ENCODE results near the gene ITIH5.

The ITIH5 gene

GRCh38 chr10:7626283-7626682 is 40.5 kb downstream of the ITIH5 start:
- DNase-seq = no peak

GRCh38 chr10:7625836-7626235 is 40.9 kb downstream of the ITIH5 start:
- no peak for DNase-seq

DNA sequence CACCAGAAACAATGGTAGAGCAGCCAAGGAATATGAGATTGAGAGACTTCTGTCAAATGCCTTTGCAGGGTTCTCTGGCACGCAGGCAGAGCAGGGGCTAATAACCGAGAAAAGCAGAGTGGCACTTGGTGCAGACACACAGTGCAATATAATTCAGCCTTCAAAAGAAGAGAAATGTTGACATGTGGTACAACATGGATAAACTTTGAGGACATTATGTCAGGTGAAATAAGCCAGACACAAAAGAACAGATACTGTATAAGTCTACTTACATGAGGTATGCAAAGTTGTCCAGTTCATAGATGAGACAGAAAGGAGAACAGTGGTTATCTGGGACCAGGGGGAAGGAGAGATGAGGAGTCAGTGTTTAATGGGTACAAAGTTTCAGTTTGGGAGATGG is 41.8 kb downstream of the ITIH5 start:
- no peak for DNase-seq

- DNase-seq = peak; percentile 29
Observed at GRCh38 chr10:7622969-7623368, 43.8 kb downstream of the ITIH5 start.

- no peak for DNase-seq
Observed at GRCh38 chr10:7618461-7618860, 48.3 kb downstream of the ITIH5 start.

DNA sequence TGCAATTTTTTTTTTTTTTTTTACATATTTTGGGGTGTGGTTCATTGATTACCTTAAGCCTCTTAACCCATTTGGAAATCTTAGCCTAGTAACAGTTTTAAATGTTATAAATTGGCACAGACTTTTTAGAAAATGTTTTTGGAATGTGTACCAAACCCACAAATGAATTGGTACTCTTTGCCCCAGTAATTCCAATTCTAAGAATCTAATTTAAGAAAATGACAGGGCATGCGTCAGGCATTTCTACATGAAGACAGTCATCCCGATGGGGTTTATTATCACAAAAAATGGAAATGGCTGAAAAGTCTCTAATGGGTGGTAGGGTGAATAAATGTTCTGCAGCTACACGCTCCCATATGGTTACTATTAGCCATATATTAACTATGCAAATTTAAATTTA is 54.9 kb downstream of the ITIH5 start:
- peak; percentile 71 for DNase-seq

GRCh38 chr10:7610651-7611389 is 55.9 kb downstream of the ITIH5 start:
- DNase-seq = peak; percentile 98

DNA sequence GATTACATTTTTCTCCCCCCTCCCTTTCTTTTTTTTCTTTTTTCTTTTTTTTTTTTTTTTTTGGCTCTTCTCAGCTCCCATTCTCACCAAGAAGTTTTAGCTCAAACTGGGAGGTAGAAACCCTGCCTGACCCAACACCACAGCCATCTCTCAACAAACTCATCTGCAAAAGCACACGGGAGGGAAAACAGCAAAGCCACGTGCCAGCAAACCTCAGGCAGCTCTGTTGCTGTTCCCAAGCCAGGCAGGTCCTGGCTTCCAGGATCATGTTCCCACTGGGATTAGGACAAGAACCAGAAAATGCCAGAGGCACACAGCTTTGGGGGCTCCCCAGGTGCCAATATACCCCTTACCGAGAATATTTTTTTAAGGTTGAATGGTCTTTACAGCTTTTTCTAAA is 56.7 kb downstream of the ITIH5 start:
- peak; percentile 76 for DNase-seq

- no peak for DNase-seq
Observed at GRCh38 chr10:7609556-7609955, 57.2 kb downstream of the ITIH5 start.

- DNase-seq = no peak
Observed at GRCh38 chr10:7608001-7608400, 58.8 kb downstream of the ITIH5 start.

DNA sequence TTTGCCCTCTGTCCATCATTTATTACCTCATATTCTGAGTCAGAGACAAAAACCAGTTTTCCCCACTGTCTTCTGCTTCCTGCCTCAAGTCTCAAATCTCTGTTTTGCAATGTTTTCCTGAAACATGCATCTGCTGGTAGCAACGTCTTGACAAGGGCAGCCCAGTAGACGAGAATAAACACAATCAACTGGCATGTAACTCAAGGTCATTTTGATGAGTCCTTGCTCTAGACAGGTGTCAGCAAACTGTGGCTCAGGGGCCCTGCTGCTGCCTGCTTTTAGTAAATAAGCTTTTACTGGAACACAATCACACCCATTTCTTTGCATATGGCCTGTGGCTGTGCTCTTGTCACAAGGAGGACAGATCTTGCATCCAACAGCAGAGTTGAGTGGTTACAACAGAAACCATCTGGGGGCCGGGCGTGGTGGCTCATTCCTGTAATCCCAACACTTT is 59.8 kb downstream of the ITIH5 start:
- peak; percentile 29 for DNase-seq

DNA sequence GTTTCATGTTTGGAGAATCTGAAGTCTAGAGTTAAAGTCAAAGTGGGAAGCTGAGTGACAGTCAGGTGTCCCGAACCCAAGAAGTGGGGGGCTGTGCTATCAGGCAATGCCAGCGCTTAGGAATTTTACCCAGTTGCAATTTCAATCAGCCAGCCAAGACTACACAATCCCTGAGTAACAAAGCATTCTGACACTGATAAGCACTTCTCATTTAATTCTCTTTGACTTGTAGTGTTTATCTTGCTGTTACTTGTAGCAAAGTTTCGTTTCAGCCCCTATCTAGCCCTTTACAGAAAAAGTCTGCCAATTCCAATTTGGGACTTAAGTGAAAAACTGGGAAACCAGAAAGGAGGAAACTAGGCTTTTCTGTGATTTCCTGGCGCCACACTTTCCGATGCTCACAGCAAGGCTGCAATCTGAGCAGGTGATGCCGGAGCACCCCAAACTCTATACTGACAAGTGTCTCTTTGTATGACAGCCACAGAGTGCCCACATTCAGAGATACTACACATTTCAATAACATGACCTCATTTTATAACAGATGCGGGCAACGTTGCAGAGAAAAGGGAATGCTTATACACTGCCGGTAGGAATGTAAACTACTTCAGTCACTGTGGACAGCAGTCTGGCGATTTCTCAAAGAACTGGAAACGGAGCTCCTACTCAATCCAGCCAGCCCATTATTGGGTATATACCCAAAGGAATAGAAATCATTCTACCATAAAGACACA is 61.0 kb downstream of the ITIH5 start:
- DNase-seq = peak; percentile 74

DNA sequence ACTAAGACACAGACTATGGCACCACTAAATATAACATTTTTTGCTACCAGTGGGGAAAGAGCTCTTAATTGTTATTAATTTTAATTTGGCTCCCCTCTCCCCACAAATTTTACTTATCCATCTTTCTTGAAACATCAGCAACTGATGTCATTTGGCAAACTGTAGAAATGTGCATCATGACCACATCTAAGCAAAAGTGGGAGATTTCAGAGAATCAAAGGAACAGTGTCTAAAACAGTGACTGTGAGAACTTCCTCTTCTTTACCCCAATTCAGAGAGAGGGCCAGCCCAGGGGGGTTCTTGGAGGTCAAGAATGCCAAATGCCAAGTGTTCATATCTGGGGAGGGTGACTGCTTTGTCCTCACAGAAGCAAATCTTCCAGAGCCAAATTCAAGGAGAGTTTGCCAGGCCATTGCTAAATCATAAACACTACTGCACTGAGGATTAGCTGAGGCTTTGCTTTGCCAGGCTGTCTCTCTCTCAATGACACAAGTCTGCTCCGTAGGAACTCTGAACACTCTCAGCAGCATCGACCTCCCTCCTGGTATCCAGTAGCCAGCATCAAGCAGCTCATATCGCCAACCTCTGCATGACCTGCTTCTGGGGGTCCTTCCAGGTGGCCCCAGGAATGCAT is 65.6 kb downstream of the ITIH5 start:
- DNase-seq = no peak

GRCh38 chr10:7598771-7599170 is 68.0 kb downstream of the ITIH5 start:
- no peak for DNase-seq

GRCh38 chr10:7596356-7596755 is 70.4 kb downstream of the ITIH5 start:
- DNase-seq = no peak

- DNase-seq = no peak
Observed at GRCh38 chr10:7593905-7594304, 72.9 kb downstream of the ITIH5 start.

- DNase-seq = peak; percentile 19
Observed at GRCh38 chr10:7593063-7593462, 73.7 kb downstream of the ITIH5 start.

DNA sequence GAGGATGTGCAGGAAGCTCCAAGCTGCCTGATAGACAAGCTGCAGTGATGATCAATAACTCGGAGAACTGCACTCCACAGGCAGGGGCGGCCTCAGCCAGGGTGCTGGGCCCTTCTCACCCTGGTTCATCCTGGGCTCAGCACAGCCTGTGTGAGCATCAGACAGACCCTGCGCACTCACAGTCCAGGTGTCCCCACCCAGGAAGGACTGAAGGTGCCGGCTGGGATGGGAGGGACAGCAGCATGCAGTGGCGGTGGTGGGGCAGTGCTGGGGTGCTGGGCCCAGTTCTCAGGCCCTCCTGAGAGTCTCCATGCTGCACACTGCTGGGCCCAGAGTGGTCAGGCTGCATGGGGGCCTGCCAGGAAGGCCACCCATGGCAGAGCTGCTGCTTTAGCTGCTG is 74.1 kb downstream of the ITIH5 start:
- no peak for DNase-seq

GRCh38 chr10:7590271-7590670 is 76.5 kb downstream of the ITIH5 start:
- DNase-seq = no peak

DNA sequence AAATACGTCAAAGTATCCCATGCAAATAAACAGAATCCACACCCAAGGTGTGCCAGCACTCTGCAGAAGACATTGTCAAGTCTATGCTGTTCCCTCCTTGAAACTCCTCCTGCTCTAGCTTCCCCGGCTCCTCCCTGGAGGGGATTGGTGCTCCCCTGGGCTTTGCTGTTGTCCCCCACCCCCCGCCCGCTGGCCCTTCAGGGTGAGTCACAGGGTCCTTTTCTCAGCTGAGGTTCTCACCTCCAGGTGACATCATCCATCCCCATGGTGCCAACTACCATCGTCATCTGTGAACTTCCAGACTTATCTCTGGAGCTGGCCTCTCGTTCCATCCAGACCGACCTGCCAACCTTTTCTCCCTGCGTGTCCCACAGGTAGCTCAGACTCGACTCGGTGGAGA is 77.0 kb downstream of the ITIH5 start:
- DNase-seq = no peak

- no peak for DNase-seq
Observed at GRCh38 chr10:7587865-7588188, 78.9 kb downstream of the ITIH5 start.

- DNase-seq = no peak
Observed at GRCh38 chr10:7587168-7587864, 79.5 kb downstream of the ITIH5 start.

GRCh38 chr10:7585228-7585627 is 81.5 kb downstream of the ITIH5 start:
- DNase-seq = no peak
